Measurements from ENCODE around the gene NTRK3.

GRCh38 chr15:87826119-87826747 is 430.3 kb downstream of the NTRK3 start:
- no peak for TF ChIP-seq CTCF (IDR thresholded peaks at IDR 0.05)
- TF ChIP-seq POLR2A (IDR thresholded peaks at IDR 0.05) = no peak

All from suprapubic skin (tissue), 3 donors.